Subcutaneous abdominal adipose tissue (tissue), 5 donors: ENCODE results near the gene LRRC3.
"Not testable (repeated sequence)": the region's sequence is repeated elsewhere in the genome, so short reads cannot be mapped to it uniquely, and the experiment has no call there.

ENCODE experiments used
- H3K27ac ChIP-seq: one replicate; pipeline ENCODE4 v1.7.0; 2013; ENCODE audit warnings: low read depth, mild to moderate bottlenecking, inconsistent platforms, low read length, moderate library complexity
- H3K27me3 ChIP-seq, 5 donors: one replicate each; pipeline ENCODE4 v1.7.0; 2013; ENCODE audit warnings: low read length in 5 of 5, inconsistent platforms in 1 of 5; ENCODE audit not compliant: control insufficient read depth in 5 of 5, insufficient read depth in 4 of 5
- H3K36me3 ChIP-seq, 5 donors: one replicate each; pipeline ENCODE4 v1.7.0; 2013; ENCODE audit warnings: low read length in 5 of 5; ENCODE audit not compliant: control insufficient read depth in 5 of 5, insufficient read depth in 5 of 5
- H3K4me1 ChIP-seq, 5 donors: one replicate each; pipeline ENCODE4 v1.7.0; 2013; ENCODE audit warnings: low read length in 5 of 5, mild to moderate bottlenecking in 3 of 5, moderate library complexity in 1 of 5; ENCODE audit not compliant: control insufficient read depth in 5 of 5, insufficient read depth in 5 of 5
- H3K4me3 ChIP-seq, 5 donors: one replicate each; pipeline ENCODE4 v1.7.0; 2013; ENCODE audit warnings: low read length in 5 of 5, low read depth in 1 of 5
- H3K9ac ChIP-seq, 5 donors: one replicate each; pipeline ENCODE4 v1.7.0; 2013; ENCODE audit warnings: low read length in 5 of 5, mild to moderate bottlenecking in 4 of 5, moderate library complexity in 3 of 5
- H3K9me3 ChIP-seq, 5 donors: one replicate each; pipeline ENCODE4 v1.7.0; 2013; ENCODE audit warnings: low read length in 5 of 5; ENCODE audit not compliant: control insufficient read depth in 5 of 5
- donor health status: healthy.
- donor health status: healthy.
- donor health status: healthy.
- donor health status: healthy.
- donor health status: healthy.

Gene LRRC3

GRCh38 chr21:44416193-44416592, 39.1 kb upstream of the LRRC3 start:
- H3K9ac ChIP-seq = no peak overlapping the region
- H3K36me3 ChIP-seq = peaks cover 0 to 49% (median 23%) of the 10 kb centered on the region in 5 donors

GRCh38 chr21:44417621-44418107, 37.6 kb upstream of the LRRC3 start:
- not testable (repeated sequence) for H3K9me3 ChIP-seq, H3K4me1 ChIP-seq, H3K9ac ChIP-seq, H3K27me3 ChIP-seq, H3K27ac ChIP-seq, H3K4me3 ChIP-seq
- H3K36me3 ChIP-seq = peaks cover 0 to 55% (median 23%) of the 10 kb centered on the region in 5 donors

More at GRCh38 chr21:44416193-44416592, 39.1 kb upstream of the LRRC3 start:
- Histone ChIP-seq H3K9me3 (peaks cover 0 to 2% (median 0%) of the 10 kb centered on the region in 5 donors), H3K27me3 (peaks cover 0 to 6% (median 0%) of the 10 kb centered on the region in 5 donors), H3K4me3 (no peak overlapping the region), H3K27ac (no peak overlapping the region), H3K4me1 (no peaks in the 10 kb centered on the region)

- no peak overlapping the region for H3K9ac ChIP-seq
- H3K36me3 ChIP-seq = peaks cover 0 to 55% (median 23%) of the 10 kb centered on the region in 5 donors
- peaks cover under 1 to 3% (median 2%) of the 10 kb centered on the region in 5 donors for H3K4me1 ChIP-seq
- H3K27me3 ChIP-seq = peaks cover 0 to 6% (median 0%) of the 10 kb centered on the region in 5 donors
- H3K27ac ChIP-seq = no peak overlapping the region
- H3K9me3 ChIP-seq = peaks cover 0 to 2% (median 0%) of the 10 kb centered on the region in 5 donors
- no peak overlapping the region for H3K4me3 ChIP-seq
Observed at GRCh38 chr21:44418108-44418875, 37.0 kb upstream of the LRRC3 start.

- peaks cover 0 to 55% (median 22%) of the 10 kb centered on the region in 5 donors for H3K36me3 ChIP-seq
- H3K9ac ChIP-seq = no peak overlapping the region
- peaks cover 0 to 2% (median 0%) of the 10 kb centered on the region in 5 donors for H3K9me3 ChIP-seq
- H3K4me3 ChIP-seq = no peak overlapping the region
- peaks cover 2 to 8% (median 5%) of the 10 kb centered on the region in 5 donors for H3K4me1 ChIP-seq
- no peak overlapping the region for H3K27ac ChIP-seq
- H3K27me3 ChIP-seq = peaks cover 0 to 6% (median 0%) of the 10 kb centered on the region in 5 donors
Observed at GRCh38 chr21:44418876-44419230, 36.5 kb upstream of the LRRC3 start.

GRCh38 chr21:44419679-44420078, 35.6 kb upstream of the LRRC3 start:
- Histone ChIP-seq H3K27me3 (peaks cover 0 to 6% (median 0%) of the 10 kb centered on the region in 5 donors), H3K9me3 (peaks cover 0 to 2% (median 0%) of the 10 kb centered on the region in 5 donors), H3K36me3 (peaks cover 0 to 52% (median 19%) of the 10 kb centered on the region in 5 donors), H3K9ac (no peak overlapping the region), H3K27ac (no peak overlapping the region), H3K4me1 (peaks cover 2 to 12% (median 5%) of the 10 kb centered on the region in 5 donors), H3K4me3 (no peak overlapping the region)

- no peak overlapping the region for H3K27ac ChIP-seq
- H3K4me3 ChIP-seq = no peak overlapping the region
- H3K27me3 ChIP-seq = peaks cover 0 to 6% (median 0%) of the 10 kb centered on the region in 5 donors
- H3K9me3 ChIP-seq = peaks cover 0 to 2% (median 0%) of the 10 kb centered on the region in 5 donors
- peaks cover 0 to 52% (median 17%) of the 10 kb centered on the region in 5 donors for H3K36me3 ChIP-seq
- H3K4me1 ChIP-seq = peaks cover 2 to 12% (median 5%) of the 10 kb centered on the region in 5 donors
- H3K9ac ChIP-seq = no peak overlapping the region
Observed at GRCh38 chr21:44420416-44421205, 34.7 kb upstream of the LRRC3 start.

GRCh38 chr21:44421901-44422840, 33.1 kb upstream of the LRRC3 start:
- H3K4me3 ChIP-seq = no peak overlapping the region
- H3K27ac ChIP-seq = no peak overlapping the region
- H3K4me1 ChIP-seq = peaks cover 2 to 12% (median 5%) of the 10 kb centered on the region in 5 donors
- no peak overlapping the region for H3K9ac ChIP-seq
- H3K27me3 ChIP-seq = peaks cover 0 to 4% (median 0%) of the 10 kb centered on the region in 5 donors
- H3K36me3 ChIP-seq = peaks cover 0 to 55% (median 13%) of the 10 kb centered on the region in 5 donors
- peaks cover 0 to 2% (median 0%) of the 10 kb centered on the region in 5 donors for H3K9me3 ChIP-seq

GRCh38 chr21:44423312-44423821, 31.9 kb upstream of the LRRC3 start:
- H3K27ac ChIP-seq = no peak overlapping the region

More at GRCh38 chr21:44423312-44423821, 31.9 kb upstream of the LRRC3 start:
- Histone ChIP-seq H3K36me3 (peaks cover 0 to 54% (median 14%) of the 10 kb centered on the region in 5 donors), H3K9me3 (peaks cover 0 to 2% (median 0%) of the 10 kb centered on the region in 5 donors), H3K9ac (no peak overlapping the region), H3K27me3 (peaks cover 0 to 6% (median 0%) of the 10 kb centered on the region in 5 donors), H3K4me3 (no peak overlapping the region), H3K4me1 (peaks cover 2 to 12% (median 5%) of the 10 kb centered on the region in 5 donors)
